Frontal cortex (tissue), 4 donors: Measurements from ENCODE around the gene RNF224. TPM values are rescaled to one million over a fixed set of nuclear protein-coding genes. Genes with fewer than 3 reads are reported as not detected.

Source experiments
- DNase-seq, 2 donors: peaks; one replicate each; pipeline ENCODE4 v3.0.0; 2012; ENCODE audit warnings: low spot score in 2 of 2
- FAIRE-seq: peaks from 2 replicates; lab custom pipeline; 2012; peaks lifted over from hg19 to GRCh38; lab: Jason Lieb, UNC
- total RNA-seq: library from RNA; depleted of rRNA; stranded (reverse); fragments of >200 nt; gene quantifications from one replicate; pipeline ENCODE4 v1.2.3, GENCODE V29; 2014
- donor health status: control.
- donor health status: control.
- donor health status: control.

Gene RNF224
- not detected for total RNA-seq

DNA sequence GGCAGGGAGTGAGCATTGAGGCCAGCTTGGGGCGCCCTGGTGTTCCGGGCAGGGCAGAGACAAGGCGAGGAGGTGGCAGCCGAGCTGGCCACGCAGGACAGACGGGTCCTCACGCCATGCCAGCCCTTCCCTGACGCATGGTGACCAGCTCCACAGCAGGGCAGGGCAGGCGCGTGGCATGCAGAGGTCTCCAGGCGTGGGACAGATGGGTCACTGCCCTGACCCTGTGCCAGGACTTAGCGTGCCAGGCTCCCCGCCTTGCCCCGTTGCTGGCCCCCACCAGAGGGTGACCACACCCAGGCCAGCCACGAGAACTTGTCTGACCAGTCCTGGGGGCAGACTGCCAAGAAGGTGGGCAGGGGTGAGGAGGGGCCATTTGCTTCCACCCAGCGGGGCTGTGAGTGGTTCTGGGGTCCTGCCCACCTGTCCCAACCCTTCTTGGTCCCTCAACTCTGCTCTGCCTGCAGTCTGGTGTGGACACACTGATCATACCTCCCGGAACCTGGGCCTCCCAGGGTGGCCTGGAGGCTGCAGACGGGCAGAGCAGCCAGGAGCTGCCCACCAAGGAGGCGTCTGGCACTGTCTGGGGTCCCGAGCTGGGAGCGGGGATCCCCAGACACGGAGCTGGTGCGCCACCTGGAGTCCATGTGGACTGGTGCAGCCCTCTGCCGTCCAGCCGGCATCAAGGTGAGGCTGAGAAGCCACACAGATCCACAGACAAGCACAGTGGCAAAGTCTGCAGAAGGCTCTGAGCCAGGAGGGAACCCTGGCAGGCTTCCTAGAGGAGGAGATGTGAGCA is at the start of gene RNF224:
Gene RNF224 (plus strand): TSS at position 449 of the 799 bp plus-strand sequence. CDS start 834 bp downstream, outside the sequence.
- FAIRE-seq (no peak), DNase-seq (peak; percentile 81 to 85)

DNA sequence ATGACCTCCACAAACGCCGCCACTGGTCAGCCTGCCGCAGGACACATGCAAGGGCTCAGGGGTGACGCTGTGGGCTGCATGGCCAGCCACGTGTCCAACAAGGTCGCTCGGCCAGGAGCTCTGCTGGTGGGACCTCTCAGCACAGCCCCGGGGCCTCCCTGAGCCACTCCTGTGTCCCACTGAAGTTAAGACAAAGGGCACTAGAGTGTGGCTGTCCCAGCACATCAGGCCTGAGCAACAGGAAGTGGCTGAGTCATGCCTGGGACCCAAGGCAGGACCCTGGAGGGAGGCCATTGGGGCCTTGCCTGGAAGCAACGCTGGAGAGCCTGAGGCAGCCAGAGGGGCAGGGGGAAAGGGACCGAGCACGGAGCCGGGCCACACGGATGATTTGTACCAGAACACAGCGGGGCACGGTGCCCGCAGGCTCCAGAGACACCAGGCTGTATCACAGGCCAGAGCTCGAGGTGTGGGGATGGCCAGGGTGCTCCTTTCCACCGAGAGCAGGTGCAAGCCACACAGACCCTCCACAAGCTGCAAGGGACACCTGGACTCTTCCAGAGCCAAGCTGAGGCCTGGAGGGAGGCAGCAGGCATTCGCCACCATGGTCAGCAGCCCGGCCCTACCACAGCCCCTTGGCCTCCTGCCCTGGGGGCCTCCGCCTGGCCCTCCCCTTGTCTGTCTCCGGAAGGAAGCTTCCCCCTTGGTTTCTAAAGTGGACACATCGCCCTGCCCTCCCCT is 48.9 kb upstream of the RNF224 start:
- FAIRE-seq = no peak
- DNase-seq = no peak

DNA sequence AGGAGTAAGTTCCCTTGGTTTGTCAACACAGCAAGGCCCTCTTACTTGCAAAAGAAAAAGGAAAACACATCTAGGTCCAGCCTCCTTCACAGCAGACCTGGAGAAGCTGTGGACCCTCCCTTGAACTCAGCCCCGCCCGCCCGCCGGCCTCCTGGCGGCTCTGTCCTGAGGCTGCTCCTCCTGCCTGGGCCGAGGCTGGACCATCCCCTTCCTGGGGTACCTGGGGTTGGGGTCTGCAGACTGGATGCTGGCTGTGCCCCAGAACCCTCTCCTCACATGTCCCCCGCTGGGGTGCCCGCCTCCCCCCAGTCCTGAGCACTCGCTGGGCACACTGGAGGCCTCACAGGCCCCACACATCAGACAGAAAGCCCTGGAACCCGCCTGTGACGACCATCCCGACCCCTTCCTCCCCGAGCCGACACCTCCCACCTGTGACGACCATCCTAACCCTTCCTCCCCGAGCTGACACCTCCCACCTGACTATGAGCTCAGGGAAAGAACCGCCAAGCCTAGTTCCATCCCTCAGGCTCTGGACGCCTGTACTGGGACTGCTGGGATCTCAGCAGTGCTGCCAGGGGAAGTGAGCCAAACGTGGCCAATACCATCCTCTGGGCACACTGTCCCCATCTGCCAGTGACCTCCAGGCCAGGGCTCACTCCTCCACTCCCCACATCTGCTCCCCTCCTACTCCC is 48.2 kb upstream of the RNF224 start:
- FAIRE-seq (no peak), DNase-seq (no peak)

DNA sequence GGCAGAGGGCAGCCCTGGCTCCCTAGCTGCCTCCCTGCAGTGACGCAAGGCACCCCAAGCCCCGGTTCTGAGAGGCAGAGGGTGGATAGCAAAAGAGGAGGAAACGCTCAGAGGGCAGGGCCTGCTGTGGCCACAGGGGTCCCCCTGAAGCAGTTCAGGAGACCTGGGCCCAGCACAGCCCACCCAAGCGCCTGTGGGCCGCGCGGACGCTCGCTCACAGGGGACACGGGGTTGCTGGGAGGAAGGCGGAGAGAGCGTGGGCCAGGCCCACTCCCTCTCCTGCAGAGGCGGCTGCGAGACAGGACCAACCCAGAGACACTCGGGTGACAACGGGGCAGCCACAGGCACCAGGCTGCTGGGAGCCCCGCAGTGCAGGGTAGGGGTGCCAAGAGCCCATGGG is 47.5 kb upstream of the RNF224 start:
- no peak for FAIRE-seq
- DNase-seq = no peak

DNA sequence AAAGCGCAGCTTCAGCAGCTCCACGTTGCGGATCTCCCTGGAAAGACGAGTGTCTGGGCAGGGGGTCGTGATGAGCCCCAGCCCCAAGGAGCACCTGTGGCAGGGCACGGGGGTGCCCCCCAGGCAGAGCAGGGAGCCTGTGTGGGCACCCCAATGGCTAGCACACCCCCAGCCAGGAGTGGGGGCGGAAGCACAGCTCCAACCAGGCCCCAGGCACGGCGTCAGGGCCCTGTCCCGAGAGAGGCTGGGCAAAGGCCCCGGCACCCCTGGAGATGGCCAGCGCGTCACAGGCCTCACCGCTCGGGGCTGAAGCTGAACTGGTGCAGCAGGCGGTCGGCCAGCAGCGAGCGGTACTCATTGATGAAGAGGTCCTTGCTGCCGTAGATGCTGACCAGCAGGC is 46.8 kb upstream of the RNF224 start:
- no peak for FAIRE-seq
- no peak for DNase-seq

DNA sequence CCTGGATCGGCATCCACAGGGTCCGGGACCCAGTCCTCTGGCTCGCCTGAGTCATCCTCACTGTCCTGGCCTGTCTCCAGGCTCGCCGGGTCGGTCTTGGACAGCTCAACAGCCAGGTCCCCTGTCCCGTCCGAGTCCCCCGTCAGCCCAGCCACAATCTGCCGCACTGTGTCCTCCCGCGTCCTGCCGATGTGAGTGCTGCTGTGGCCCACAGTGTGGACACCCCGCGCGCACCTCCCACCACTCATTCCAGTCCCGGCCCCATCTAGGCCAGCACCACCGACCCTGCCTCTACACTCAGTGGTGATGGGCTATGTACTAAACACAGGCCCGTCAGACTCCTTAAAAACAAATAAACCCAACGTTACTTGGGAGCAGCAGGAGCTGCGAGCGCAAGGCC is 45.6 kb upstream of the RNF224 start:
- DNase-seq = no peak
- FAIRE-seq = no peak

DNA sequence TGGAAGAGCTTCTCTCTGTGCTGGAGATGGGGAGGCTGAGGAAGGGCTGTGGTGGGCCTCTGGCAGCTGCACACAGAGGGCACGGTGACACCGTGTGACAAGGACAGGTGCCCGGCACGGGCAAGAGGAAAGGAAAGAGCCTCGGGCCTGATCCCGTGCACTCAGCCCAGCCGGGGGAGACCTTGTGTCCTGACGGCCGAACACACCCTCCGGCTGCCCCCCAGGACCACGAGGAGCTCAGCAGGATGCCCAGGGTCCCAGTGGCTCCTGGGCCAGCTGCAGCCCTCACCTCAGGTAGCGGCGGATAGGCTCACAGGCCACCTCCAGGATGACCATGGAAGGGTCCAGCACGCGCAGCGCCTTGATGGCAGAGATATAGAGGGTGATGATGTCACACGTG is 44.5 kb upstream of the RNF224 start:
- DNase-seq (no peak), FAIRE-seq (no peak)

DNA sequence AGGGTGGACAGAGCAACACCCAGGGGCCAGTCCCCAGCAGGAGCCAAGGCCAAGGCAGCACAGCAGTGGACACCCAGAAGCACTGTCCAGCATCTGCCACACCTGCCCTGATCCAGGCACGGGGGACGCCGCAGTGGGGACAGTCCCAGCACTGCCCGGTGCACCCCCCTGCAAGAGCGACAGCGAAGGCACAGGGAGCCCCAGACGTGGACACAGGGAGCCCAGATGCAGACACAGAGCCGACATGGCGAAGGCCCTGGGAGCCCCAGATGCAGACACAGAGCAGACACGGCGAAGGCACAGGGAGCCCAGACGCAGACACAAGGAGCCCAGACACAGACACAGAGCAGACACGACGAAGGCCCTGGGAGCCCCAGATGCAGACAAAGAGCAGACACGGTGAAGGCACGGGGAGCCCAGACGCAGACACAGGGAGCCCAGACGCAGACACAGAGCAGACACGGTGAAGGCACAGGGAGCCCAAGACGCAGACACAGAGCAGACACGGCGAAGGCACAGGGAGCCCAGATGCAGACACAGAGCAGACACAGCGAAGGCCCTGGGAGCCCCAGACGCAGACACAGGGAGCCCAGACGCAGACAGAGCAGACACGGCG is 43.2 kb upstream of the RNF224 start:
- DNase-seq = no peak
- no peak for FAIRE-seq

DNA sequence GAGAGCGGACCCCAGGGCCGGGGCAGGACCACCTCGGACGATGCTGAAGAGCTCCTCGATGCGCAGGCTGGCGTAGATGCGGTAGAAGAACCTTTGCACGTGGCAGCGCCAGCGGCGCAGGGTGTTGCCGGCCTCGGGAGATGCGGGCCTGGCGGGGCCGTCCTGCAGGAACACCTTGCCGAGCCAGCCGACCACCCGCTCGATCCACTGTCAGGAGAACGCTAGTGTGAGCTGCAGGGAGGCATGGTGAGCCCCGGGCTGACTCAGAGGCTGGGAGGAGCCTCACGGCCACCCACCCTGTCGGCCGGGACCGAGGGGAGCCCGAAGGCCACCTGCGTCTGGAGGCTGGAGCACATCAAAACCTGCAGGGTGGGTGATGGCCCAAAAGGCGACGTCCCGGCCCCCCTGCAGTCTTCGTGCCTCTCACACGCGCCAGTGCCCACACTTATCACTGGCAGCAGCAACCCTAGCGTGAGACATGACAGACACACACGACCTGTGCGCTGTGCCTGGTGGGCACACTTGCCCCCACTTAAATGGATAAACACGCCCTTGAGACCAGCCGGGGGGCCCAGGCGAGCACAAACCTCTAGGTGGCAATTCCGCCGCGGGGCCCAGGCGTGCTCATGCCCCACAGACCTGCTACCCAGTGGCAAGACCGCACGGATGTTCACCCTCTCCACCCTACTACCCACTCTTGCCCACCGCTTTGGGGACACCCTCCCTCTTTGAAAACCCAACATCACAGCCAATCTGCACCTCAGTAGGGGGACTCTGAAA is 42.2 kb upstream of the RNF224 start:
- DNase-seq (no peak), FAIRE-seq (no peak)

DNA sequence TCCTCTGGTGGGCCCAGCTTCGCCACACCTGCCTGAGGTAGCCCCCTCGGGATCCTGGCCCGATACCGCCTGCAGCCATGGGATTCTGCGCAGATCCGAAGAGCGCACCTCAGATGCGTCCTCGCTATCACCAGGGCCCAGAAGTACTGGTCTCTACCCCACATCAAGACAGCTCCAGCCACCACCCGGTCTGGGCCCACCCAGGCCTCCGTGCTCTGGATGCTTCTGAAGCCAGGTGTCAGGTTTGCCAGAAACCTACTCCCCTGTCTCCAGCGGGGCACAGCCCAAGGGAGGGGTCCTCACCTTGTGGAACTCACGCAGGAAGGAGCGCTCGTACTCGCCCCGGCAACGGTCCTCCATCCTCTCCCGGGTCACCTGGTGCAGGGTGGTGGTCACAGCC is 41.4 kb upstream of the RNF224 start:
- no peak for FAIRE-seq
- DNase-seq = no peak

DNA sequence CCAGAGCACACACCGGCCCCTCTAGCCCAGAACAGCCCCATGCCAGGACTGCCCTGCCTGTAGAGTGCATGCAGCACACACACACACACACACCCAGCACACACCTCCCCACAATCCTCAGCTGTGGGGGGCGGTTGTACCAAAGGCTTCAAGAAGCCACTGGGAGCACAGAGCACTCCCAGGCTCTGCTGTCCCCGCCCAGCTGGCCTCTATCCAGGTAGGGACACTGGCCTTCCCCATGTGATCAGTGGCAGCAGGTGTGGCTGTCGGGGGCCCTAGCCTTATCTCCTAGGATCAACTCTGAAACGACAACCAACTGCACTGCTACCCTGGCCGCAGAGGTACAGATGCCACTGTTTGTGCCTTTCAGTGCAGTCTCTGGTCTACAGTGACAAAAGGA is 40.9 kb upstream of the RNF224 start:
- no peak for DNase-seq
- FAIRE-seq = no peak

DNA sequence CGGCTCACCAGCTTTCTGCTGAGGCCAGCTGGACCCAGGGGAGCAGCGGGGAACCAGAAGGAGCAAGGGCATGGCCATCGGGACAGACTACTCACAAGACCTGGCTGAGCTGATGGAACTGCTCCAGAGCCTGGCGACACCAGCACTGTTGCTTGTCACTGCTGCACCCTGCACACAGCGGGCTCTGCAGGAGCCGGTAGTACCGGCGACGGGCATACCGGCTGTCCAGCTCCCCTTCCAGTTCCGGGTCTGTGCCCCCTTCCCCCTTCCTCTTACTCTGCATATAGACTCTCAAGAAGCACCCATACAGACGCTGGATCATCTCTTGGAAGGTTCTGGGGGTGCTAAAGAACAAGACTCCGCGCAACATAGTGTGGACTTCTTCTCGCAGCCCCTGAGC is 39.9 kb upstream of the RNF224 start:
- DNase-seq = no peak
- no peak for FAIRE-seq

DNA sequence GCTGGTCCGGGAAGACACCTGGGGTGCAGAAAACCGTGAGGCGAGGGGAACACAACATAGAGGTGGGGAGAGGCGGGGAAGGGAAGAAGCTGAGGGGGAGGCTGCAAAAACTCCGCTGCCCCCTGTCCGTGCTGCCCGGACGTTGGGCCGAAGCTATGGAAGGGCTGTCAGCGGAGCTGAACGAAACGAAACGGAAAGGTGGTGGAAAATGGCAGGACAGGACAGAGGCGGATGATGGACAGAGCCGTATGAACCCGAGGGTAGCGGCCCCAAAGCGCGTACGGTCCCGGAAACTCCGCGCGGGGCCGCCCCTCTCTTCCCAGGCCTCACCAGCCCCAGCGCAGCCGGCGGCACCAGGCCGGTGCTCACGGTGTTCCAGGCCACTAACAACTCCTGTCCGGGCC is 39.2 kb upstream of the RNF224 start:
- FAIRE-seq (no peak), DNase-seq (no peak)

DNA sequence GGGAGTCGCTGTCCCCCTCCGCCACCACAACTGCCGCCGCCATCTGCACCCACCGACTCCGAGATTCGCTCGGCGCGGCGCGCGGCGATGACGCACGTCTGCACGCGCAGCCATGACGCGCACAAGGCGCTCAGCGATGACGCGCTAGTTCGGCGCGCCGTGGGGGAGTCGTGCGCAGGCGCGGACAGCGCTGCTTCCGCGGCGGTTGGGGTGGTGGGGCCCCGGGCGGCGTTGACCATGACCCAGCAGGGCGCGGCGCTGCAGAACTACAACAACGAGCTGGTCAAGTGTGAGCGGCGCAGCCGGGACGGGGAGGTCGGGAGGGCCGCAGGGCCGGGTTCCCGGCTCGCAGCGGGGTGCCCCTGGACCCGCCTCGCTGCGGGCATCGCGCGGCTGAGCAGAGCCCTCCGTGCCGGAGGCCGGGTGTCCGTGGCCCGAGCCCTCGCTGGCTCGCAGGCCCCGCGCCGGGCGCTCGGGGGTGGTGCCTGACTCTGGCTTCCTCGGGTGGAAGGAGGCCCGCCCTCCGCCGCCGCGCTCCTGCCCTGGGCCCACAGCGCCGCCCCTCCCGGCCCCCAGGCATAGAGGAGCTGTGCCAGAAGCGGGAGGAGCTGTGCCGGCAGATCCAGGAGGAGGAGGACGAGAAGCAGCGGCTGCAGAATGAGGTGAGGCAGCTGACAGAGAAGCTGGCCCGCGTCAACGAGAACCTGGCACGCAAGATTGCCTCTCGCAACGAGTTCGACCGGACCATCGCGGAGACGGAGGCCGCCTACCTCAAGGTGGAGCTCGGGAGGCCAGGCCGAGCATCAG is 38.6 kb upstream of the RNF224 start, which contains the start of the genes ANAPC2 and SSNA1:
Gene ANAPC2 (minus strand): TSS at position 71 of the 807 bp plus-strand sequence. CDS start 28 bp downstream, at position 43.
Gene SSNA1 (plus strand): TSS at position 187 of the 807 bp plus-strand sequence. CDS start 51 bp downstream, at position 238.
- FAIRE-seq = no peak

DNA sequence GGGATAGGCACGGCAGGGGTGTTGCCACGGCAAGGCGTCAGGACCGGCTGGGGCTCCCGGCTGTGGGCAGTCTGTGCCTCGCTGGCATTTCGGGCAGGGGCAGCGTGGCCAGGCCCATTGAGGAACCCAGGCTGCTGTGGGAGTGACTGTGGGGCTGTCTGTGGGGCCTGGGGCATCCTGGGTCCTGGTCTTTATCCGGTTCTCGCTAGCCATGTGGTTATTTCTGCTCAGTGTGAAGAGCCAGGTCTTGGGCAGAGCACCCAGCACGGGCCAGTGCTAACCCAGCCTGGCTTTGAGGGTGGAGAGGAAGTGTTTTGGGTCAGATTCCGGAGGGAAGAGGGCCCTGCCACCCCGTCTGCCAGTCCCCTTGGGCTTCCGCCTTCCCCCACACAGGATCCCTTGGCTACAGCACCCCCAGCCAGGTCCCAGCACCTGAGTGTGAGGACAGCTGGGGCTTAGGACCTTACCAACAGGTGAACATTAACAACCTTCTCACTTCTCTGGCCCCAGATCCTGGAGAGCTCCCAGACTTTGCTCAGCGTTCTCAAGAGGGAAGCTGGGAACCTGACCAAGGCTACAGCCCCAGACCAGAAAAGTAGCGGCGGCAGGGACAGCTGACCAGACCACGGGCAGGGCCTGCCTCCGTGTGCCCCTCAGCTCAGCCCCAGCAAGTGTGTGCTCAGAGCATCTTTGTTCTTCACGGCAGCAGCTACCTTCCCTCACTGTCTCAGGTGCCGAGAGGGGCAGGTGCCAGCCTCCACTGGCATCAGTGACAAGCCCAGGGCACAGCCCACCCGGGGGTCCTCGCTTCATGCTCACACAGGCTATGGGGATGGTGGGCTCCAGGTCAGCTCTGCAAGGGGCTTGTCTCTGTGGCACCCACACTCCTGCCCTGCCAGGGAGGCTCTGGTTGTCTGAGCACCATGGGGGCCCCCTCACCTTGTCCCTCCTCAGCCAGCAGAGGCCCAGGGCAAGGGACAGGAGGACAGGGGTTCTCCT is 37.7 kb upstream of the RNF224 start:
- DNase-seq (no peak), FAIRE-seq (no peak)

More for the DNA sequence above, 38.6 kb upstream of the RNF224 start, which contains the start of the genes ANAPC2 and SSNA1:
- DNase-seq = peak; percentile 95

DNA sequence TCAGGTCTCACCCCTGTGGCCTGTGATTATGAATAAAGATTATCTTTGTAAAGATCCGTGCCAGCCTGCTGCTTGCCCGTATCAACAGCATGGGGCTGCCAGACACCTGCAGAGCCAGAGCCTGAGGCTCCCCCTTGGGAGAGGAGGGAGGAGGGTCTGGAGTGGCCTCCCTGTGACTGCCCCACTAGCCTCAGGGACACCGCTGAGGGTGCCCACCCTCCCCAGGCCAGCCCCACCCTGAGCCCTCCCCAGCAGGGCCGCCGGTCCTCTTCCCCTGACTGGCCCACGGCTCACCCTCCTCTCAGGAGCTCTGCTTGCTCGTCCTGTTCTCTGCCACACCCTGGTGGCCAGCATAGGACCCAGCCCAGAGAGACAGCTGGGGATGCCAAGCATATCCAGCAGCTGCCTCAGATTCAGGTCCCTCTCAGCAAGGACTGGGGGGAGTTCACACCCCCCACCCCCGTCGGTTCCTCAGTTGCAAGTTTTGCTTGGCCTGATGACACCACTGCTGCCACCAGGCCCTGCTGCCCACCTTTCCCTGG is 36.9 kb upstream of the RNF224 start:
- DNase-seq = no peak
- FAIRE-seq = no peak

DNA sequence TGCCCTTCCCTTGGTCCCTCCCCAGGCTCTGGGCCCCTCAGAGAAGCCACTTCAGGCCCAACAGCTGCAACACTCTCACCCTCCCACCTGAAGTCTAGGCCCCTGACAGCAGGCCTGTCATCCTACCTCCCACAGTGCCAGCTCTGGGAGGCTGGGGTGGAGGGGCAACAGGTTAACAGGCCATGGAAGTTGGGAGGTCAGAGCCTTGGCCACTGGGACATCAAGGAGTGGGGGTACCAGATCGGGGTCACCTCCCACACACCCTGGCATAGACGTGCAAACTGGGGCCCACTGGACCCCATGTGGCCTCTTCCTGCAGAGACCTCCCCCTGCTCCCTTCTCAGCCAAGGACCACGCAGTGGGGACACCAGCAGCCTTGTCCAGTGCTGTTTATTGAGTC is 36.1 kb upstream of the RNF224 start:
- DNase-seq = no peak
- no peak for FAIRE-seq
